NCI-H345 (cell line): ENCODE data around the gene RNF141.

Source experiments
- DNase-seq: peaks from one replicate; lab custom pipeline; 2025; lab: John Stamatoyannopoulos, UW

Gene RNF141, protein sequence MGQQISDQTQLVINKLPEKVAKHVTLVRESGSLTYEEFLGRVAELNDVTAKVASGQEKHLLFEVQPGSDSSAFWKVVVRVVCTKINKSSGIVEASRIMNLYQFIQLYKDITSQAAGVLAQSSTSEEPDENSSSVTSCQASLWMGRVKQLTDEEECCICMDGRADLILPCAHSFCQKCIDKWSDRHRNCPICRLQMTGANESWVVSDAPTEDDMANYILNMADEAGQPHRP

DNA sequence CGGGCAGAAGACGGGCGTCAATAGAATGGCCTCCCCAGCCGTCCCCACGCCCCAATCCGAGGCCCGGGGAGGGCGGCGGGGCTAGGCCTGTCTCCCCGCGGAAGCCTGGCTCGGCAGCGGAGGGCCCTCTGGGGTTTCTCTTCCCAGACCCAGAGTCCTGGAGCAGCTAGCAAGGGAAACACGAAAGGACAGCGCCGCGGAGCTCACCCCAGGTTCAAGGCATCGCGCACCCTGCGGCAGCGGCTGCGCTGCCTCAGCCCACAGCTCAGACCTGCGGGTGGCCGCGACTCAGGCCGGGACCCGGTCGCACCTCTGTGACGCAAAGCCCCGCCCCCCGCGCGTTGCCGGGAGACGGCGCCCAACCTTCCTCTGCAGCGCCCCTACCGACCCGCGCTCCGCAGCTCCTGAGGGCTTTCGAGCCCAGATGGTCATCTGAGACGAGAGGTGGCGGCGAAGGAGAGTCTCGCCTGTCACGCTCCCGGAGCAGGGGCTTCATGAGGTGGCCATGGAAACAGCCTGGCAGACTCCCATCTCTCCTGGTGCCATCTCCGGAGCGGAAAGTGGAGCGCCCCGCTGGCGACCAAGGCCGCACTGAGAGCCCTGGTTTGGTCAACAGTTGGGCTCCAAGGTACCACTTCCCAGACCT lies at the start of gene RNF141:
Gene RNF141 (minus strand): TSS at position 273 of the 646 bp plus-strand sequence. CDS start 7,029 bp downstream, outside the sequence.
- DNase-seq = peak; percentile 96

DNA sequence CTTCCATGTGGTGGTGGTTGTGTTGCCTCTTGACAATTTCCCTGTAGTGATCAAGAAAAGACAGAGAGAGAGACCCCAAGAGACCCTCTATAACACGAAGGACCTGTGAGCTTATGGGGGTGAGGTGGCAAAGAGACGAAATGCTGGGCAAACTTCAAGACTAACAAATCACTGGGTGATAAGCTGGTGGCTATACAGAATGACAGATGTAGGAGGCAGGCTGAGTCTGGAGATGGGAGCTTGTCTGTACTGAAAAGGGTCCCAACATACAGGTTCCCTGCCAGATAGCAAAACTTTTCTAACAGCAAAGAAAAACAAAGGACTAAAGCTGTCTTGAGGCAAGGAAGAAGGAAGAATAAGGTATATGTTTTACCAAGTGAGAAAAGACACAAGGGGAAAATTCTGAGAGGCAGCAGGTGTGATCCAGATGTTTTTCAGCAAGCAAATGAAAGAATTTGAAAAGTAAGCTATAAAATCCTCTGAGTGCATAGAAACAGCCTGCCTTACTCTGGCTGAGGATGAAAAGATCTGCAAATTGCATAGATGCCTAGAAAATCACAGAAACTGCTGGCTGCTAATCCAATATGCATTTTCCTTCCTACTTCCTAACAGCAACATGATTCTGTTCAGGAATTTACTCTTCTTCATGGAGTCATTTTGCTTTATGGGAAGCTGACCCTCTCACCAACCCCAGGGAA lies 49.4 kb upstream of the RNF141 start:
- no peak for DNase-seq

DNA sequence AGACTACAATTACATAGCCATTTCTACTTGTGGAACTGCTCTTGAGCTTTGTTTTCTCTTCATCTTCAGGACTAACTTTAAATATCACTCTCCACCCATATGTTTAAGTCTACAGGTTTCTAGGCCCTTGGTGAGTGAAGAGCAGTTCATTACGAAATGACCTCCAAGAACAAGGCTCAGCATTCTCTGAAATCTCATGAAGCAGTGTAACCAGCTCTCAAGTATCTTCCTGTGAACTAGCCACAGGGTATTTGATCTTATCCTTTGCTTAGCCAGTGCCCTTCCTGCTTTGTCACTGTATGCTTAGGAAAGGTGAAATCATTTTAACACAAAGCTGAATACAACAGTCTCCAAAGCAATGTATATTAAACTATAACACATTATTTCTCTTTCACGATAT lies 47.9 kb upstream of the RNF141 start:
- DNase-seq = no peak

DNA sequence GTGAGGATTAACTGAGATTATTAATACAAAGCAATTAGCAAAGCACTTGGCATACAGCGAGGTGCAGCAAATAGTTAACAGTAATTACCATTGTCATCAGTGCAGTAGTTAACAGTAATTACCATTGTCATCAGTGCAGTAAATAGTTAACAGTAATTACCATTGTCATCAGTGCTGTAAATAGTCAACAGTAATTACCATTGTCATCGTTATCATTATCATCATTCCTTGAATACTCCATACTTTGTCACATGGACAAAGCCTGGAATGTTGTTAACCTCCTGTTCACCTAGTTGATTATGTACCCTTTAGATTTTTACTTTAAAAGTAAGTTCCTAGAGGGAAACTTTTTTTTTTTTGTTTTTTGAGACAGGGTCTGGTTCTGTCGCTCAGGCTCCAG lies 47.0 kb upstream of the RNF141 start:
- no peak for DNase-seq

DNA sequence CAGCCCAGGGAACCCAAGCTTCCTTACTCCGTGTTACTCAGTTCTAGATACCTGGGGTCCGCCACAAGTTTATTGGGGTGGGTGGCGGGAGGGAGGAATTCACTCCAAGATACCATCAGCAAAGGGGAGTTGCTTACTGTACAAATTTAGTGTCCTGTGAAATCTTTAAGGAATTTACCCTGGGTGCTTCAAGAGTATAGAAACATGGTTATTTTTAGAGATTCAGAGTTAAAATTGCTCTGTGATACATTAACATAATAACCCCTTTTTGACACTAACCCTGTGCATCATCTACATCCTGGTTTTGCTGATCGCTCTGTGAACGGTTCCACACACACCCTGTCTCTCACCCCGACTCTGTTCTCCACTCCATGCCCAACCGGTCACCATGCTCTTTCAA lies 46.4 kb upstream of the RNF141 start:
- DNase-seq = no peak

DNA sequence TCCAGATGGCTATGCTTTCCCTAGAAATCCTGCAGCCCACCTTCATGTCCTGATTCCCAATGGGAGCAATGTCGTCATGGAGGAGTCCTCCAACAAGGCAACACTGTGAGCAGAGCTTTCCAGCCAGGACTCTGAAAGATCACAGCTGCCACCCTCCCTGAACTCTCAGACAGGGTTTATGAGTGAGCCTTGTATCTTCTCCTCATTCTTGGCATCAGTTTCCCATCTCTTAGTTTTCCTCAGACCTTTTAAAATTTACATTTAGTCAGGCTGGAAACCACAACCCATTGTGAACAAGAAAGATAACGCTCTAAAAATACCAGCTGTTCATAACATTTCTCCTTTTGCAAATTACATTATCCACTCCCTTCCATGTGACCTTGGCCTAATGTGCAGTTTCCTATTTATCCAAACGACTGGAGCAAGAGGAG lies 43.1 kb upstream of the RNF141 start:
- DNase-seq = no peak

DNA sequence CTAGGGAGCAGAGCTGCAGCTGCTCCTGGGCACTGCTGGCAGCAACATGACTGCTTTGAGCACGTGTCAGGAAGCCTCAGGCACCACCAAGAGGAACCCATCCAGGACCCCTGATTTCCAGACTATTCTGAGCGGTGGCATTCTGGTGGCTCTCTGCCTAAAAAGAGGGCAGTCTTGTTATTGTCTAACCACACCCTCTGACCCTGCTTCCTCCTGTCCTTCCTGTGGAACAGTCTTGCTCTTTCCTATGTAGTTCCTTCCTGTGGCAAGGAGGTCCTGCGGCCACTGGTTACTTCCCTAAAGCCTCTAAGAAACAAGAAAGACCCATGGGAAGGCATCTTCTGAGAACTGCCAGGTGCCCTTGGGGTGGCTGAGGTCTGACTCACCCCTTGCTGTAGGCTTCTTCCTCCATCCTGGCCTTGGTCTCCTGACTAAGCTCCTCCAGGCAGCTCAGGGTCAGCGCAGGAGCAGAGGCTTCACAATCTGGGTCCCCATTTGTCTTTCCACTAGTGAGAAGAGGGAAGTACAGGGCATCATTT lies 40.6 kb upstream of the RNF141 start:
- no peak for DNase-seq

DNA sequence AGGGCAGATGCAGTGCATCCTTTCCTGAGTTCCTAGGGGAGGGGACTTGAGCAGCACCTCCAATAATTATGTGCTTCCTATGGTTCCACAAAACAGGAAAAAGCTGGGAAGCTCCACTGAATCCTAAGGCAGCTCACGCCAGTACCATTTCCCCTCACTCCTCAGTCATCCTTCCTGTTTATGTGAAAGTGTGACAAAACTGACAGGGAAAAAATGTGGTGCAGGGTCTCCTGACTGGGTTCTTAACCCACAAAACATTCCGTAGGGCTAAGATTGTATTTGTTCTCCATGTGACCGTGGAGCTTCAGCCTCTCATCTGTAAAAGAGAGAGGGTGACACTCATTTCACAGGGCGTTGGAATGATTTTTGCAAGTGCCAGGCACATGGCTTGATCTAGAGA lies 39.6 kb upstream of the RNF141 start:
- no peak for DNase-seq

DNA sequence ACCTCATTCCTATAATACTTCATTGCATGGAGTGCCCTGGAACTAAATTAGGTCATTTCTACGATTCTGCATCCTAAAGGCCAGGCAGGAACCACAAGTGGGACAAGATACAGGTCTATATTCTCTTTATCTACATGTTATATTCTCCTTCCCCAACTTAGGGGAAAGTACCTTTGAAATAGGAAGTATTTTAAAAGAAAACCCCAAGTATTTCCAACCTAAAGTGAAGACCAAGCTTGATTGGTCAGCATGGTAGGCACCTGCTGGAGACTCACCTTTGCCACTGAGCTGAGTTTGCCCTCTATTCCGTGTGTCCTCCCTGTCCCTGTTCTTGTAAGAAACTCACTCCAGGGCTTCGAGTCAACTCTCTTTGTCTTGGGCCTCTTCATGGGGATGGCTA lies 38.7 kb upstream of the RNF141 start:
- no peak for DNase-seq

DNA sequence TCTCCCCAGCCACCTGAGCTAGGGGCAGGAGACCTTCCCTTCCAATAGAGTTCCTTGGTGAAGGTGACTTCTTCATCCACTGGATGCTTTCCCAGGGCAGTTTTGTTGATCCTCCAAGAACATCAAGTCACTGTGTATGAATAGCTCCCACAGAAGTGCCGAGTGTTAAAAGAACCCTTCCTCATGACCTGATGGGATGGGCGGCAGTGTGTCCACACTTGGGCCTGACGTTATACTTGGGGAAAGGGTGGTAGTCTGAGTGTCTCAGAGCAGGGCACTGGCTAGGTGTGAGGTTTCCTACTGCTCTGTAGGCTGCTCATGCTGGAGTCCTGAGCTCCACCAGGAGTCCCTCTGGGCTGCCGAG lies 35.0 kb upstream of the RNF141 start:
- no peak for DNase-seq

DNA sequence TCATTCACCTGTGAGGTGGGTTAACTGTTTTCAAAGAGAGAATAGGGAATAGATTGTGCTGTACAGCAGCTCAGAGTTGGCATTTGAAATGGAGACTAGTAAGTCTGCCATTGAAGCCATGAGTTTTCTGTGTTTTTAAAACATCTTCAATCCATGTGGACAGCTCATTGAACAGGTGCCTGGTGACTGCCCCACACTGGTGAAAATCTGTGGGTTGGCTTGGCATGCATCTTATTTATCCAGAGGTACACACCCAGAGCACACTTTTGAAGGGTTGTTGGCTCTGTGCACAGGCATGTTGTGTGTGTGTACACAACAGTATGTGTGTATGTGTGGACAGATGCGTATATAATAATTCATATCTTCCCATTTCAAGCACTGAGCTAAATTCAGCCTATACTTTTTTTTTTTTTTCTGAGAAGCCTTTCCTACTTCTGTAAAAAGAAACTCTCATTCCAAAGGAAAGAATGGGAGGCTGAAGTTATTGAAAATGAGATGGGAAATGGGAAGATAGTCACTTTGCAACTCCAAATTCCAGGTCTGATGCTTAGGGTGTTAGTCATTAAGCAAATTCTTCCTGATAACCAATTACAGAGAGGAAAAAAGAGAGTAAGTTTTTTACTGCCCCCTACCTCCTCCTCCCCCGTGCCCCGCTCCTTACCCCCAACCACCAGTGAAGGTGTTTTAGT lies 34.5 kb upstream of the RNF141 start:
- DNase-seq = no peak

DNA sequence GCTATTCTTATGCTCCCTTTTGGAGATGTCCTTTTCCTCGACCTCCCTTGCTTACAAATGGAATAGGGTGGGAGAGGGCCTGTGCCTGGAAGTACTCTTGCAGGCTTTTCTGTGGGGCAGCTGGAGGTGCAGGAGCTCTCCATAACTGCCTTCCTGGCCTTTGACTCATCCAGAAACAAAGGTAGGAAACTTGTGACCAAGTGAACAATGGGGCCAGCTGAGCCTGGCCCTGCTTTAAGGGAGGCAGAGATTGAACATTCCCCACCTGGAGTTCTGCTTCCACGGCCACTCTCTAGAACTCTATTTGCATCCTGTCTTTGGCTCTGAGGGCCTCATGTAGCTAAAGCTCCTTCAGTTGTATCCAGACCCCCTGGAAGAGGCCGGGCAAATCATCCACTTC lies 32.6 kb upstream of the RNF141 start:
- no peak for DNase-seq

DNA sequence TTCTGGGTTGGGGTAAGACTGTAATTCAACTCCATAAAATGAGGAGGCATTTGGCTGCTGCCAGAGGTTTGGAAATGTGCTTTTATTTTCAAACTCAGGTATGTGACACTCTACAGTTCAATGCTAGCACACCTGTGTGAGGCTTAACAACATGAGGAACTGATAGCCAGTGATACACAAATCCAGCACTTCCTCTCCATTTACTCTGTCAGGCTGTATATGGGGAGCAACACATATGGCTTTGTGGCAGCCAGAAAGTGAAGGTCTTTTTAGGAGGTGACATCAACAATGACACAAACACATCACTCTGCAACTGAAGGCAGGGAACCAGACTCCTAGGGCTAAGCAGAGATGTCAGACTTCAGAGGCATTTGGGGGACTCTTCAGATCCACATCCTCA lies 32.0 kb upstream of the RNF141 start:
- no peak for DNase-seq

DNA sequence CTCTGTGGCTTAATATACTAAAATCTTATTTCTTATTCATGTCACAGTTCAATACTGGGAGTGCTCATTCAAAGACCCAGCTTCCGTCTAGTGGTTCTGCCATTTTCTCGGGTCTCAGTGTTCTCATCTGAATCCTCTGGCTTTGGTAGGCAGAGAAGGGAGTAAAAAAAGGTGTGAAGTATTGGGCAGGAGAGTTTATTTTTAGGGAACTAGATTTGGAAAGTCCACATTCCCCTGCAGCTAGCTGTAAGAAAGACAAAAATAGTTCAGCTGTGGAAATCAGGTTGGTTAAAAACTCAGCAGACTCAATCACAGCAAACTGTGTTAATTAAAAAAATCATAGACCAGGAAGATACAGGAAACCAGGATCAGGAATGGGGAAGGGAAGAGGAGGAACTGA lies 31.5 kb upstream of the RNF141 start:
- DNase-seq = no peak

DNA sequence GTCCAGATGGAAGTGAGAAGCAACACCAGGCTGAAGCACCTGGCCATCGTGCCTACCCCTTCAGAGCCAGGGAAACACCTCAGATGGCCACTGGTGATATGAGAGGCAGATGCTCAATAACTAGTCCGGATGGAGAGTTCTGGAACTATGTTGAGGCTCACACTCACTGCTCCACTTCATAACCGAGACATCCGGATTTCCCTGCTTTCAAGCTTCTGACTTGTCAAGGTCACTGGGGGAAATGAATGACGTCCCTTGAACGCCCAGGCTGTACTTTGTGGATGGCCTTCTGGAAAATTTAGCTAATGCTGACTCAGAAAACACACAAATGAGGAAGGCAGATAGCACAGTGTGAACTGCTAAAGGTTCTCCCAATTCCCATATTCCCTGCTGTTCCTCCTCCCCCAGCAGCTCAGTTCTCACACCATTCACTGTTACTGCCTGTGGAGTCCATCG lies 27.5 kb upstream of the RNF141 start, which contains the start of gene LYVE1:
Gene LYVE1 (minus strand): TSS at position 180 of the 456 bp plus-strand sequence. CDS start 133 bp downstream, at position 47.
- no peak for DNase-seq

DNA sequence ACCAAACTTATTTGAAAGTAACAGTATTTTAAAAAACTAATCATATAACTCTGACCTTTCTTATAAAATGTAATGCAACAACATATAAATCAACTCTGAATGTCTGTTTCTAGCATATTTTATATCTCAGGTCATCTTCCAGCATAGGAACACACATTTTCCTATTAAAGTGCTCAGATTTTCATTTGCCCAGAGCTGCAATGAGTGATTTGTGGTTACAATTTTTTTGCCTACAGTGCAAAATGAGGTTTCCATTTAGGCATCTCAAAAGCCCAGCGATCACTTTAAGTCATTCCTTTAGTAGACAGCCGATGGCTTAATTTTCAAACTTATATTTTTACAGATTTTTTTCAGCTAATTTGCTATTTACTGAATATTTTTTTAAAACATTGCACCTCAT lies 26.5 kb upstream of the RNF141 start:
- DNase-seq = no peak

DNA sequence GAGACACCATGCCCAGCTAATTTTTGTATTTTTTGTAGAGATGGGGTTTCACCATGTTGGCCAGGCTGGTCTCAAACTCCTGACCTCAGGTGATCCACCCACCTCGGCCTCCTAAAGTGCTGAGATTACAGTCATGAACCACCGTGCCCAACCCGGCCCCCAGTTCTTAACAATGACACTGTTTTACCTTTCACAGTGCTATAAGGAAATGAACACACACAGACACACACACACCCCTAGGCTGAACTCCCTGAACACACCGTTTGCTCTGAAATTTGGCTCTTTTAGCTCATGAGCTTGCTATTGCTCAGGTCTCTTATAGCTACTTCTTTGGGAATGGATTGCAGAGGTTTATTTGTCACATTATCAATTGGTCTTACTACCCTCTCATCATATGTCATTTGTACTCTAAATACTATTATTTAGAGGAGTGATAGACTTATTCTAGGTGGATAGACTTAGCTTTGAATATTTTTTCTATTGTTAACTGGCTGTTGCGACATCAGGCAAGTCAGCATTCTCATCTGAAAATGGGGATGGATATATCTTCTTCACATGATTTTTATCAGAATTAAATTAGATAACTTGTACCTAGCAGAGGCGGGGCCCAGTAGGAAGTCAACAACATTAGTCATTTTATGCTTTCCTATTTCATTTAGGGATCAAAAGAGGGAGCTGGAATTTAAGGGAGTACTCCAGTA lies 25.4 kb upstream of the RNF141 start:
- DNase-seq = no peak

DNA sequence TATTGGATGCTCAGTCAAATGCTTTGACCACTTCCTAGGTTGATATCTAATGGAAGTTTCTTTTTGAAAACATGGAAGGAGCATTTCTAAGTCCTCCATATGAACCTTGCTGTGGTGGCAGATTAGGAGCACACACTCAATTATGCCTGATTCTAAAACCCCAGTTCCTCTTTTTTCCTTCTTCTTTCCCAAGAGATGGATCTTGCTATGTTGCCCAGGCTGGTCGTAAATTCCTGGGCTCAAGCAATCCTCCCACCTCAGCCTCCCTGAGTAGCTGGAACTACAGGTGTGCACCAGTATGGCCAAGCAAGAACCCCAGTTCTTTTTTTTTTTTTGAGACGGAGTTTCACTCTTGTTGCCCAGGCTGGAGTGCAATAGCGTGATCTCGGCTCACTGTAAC lies 24.5 kb upstream of the RNF141 start:
- DNase-seq = no peak

DNA sequence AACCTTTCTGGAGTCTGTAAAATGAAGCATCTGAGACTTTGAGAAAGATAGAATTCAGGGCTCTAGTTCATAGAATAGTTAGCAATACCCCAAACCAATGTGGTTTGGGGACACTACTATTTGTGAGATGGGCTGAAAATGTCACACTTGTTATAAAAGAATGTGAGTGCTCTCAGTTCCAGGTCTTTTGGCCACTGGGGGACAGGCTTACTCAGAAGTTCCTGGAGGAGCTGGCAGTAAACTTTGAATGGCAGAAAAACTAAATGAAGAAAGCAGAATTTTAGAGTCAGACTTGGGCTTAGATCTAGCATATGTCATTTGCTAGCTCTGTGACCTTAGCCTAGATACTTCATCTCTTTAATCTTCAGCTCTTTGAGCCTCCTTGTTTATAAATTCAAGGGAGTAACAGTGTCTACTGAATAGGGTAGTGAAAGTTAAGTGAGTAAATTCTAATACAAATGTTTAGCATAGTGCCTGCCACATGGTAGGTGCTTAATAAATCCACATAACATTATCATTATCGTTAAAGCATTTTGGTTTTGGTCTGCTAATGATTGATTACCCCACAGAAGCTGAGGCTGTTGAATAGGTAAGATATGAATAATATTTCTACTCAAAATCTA lies 23.8 kb upstream of the RNF141 start:
- no peak for DNase-seq

DNA sequence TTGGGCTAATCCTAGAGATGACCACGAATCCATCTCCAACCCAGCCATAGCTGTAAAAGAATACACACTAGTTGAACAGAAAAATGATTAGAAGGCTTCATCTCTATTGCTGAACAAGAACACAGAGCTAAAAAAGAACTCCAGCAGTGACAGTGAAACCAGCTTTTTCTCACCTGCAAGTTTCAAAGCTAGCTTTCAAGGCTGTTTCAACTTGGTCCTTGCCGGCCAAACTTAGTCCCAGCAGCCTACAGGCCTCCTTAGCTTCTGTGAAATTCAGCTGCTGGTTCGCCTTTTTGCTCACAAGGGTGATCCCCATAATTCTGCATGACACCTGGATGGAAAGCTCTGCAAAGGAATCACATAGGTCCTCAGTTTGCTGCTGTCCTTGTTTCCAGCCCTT lies 23.0 kb upstream of the RNF141 start:
- DNase-seq = no peak

DNA sequence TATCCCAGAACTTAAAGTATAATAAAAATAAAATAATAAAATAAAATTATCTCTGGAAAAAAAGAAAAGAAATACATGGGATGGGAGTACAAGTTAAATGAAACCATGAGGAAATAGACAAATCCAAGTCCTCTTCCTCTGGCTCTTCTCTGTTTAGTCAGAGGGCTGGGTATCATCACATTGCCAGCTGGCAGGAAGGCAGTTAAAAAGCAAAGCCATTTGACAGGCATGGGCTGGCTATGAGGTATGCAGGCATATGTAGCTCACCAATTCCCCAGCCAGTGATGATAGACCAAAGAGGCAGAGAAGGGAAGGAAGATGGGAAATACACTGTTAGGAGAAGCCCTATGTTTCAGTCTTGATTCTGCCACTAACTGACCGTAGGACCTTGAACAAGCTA lies 21.0 kb upstream of the RNF141 start:
- no peak for DNase-seq
